Measurements from ENCODE around the gene N4BP2.

DNA sequence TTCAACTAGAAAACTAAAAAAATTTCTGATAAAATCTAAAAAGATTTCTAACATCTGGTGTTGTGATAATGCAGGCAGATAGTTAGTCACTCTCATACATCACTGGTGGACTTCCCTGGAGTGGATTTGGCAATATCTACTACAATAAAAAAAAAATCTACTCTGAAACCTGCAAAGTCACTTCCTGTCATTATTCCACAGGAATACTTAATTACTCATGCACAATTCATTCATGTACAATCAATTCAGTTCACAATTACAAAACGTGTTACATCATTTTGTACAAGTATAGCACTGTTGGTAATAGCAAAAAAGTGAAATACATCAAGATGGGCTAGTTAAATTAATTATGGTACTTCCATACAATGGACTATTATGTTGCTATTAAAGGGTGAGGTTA, 123.7 kb downstream of the N4BP2 start:
- no peak for TF ChIP-seq EZH2 (IDR thresholded peaks at IDR 0.05; ENCODE audit: low read length, unreplicated experiment)
- TF ChIP-seq, protein P1, sequence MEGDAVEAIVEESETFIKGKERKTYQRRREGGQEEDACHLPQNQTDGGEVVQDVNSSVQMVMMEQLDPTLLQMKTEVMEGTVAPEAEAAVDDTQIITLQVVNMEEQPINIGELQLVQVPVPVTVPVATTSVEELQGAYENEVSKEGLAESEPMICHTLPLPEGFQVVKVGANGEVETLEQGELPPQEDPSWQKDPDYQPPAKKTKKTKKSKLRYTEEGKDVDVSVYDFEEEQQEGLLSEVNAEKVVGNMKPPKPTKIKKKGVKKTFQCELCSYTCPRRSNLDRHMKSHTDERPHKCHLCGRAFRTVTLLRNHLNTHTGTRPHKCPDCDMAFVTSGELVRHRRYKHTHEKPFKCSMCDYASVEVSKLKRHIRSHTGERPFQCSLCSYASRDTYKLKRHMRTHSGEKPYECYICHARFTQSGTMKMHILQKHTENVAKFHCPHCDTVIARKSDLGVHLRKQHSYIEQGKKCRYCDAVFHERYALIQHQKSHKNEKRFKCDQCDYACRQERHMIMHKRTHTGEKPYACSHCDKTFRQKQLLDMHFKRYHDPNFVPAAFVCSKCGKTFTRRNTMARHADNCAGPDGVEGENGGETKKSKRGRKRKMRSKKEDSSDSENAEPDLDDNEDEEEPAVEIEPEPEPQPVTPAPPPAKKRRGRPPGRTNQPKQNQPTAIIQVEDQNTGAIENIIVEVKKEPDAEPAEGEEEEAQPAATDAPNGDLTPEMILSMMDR (conservative IDR thresholded peaks at IDR 0.05; ENCODE audit: low read depth, low read length), result no peak

Measured in PC-3 (cell line).